Ishikawa (cell line): Measurements from ENCODE around the gene PLXNA4.

Experiments
- CEBPB ChIP-seq: IDR thresholded peaks from 2 replicates; pipeline ENCODE4 v1.6.1; 2012
- CREB1 ChIP-seq: IDR thresholded peaks from 2 replicates; pipeline ENCODE4 v1.6.1; 2012; ENCODE audit warnings: low read depth
- EGR1 ChIP-seq: IDR thresholded peaks from 2 replicates; pipeline ENCODE4 v1.6.1; 2012
- EP300 ChIP-seq: IDR thresholded peaks from 2 replicates; pipeline ENCODE4 v1.6.1; 2012; ENCODE audit warnings: borderline replicate concordance
- FOXM1 ChIP-seq: IDR thresholded peaks from 2 replicates; pipeline ENCODE4 v1.6.1; 2012; ENCODE audit warnings: low read depth, borderline replicate concordance
- MAX ChIP-seq: IDR thresholded peaks from 2 replicates; pipeline ENCODE4 v1.6.1; 2012
- NFIC ChIP-seq: IDR thresholded peaks from 2 replicates; pipeline ENCODE4 v1.6.1; 2012
- RAD21 ChIP-seq: IDR thresholded peaks from 2 replicates; pipeline ENCODE4 v1.6.1; 2012; ENCODE audit warnings: low read depth
- REST ChIP-seq: IDR thresholded peaks from 2 replicates; pipeline ENCODE4 v1.6.1; 2012; ENCODE audit warnings: low read depth, mild to moderate bottlenecking
- TAF1 ChIP-seq: IDR thresholded peaks from 2 replicates; pipeline ENCODE4 v1.6.1; 2012; ENCODE audit warnings: low read depth, mild to moderate bottlenecking
- TCF12 ChIP-seq: IDR thresholded peaks from 2 replicates; pipeline ENCODE4 v1.6.1; 2012; ENCODE audit warnings: low read depth
- TEAD4 ChIP-seq: IDR thresholded peaks from 2 replicates; pipeline ENCODE4 v1.6.1; 2012
- USF1 ChIP-seq: IDR thresholded peaks from 2 replicates; pipeline ENCODE4 v1.6.1; 2012
- YY1 ChIP-seq: IDR thresholded peaks from 2 replicates; pipeline ENCODE4 v1.6.1; 2012; ENCODE audit warnings: low read depth
- ZBTB7A ChIP-seq: IDR thresholded peaks from 2 replicates; pipeline ENCODE4 v1.6.1; 2012; ENCODE audit warnings: low read depth

The PLXNA4 gene

GRCh38 chr7:132162556-132163144 is 413.6 kb downstream of the PLXNA4 start:
- TF ChIP-seq CREB1, result no peak
- no peak for TF ChIP-seq YY1
- no peak for TF ChIP-seq NFIC
- TF ChIP-seq FOXM1, result no peak
- TF ChIP-seq REST, result no peak
- no peak for TF ChIP-seq TAF1
- no peak for TF ChIP-seq TCF12
- no peak for TF ChIP-seq TEAD4

GRCh38 chr7:132161976-132162375 is 414.3 kb downstream of the PLXNA4 start:
- TF ChIP-seq USF1 (no peak), CEBPB (no peak)

GRCh38 chr7:132161533-132161915 is 414.7 kb downstream of the PLXNA4 start:
- TF ChIP-seq FOXM1 (no peak), RAD21 (no peak), CREB1 (no peak), CEBPB (no peak), EP300 (no peak), TCF12 (no peak), ZBTB7A (no peak), EGR1 (no peak)

GRCh38 chr7:132160611-132161532 is 415.4 kb downstream of the PLXNA4 start:
- no peak for TF ChIP-seq TEAD4
- no peak for TF ChIP-seq REST
- TF ChIP-seq NFIC, result peak; percentile 10; the same call in 1 of the 2 replicates
- TF ChIP-seq YY1, result no peak
- TF ChIP-seq TAF1, result no peak
- no peak for TF ChIP-seq MAX

GRCh38 chr7:132158841-132159240 is 417.4 kb downstream of the PLXNA4 start:
- TF ChIP-seq TAF1 (no peak), TEAD4 (no peak), TCF12 (no peak), CEBPB (no peak), ZBTB7A (no peak)

- TF ChIP-seq MAX (no peak), ZBTB7A (no peak), CEBPB (no peak)
Measured at GRCh38 chr7:132158166-132158565, 418.1 kb downstream of the PLXNA4 start.

- TF ChIP-seq CREB1 (no peak), REST (no peak), ZBTB7A (no peak), MAX (no peak), NFIC (no peak), YY1 (no peak), EGR1 (no peak), RAD21 (no peak)
Measured at GRCh38 chr7:132155715-132156114, 420.6 kb downstream of the PLXNA4 start.
